SK-MEL-5 (cell line): Measurements from ENCODE around the gene LCAT. TPM values are rescaled to one million over a fixed set of nuclear protein-coding genes. Genes with fewer than 3 reads are reported as not detected.
A peak's percentile ranks its signal among the peaks of the same experiment; 100 is the strongest.

Experiments used
- DNase-seq: peaks from one replicate; pipeline ENCODE4 v3.0.0-alpha.2; 2016; ENCODE audit warnings: low read depth, low spot score
- in situ Hi-C: cut with HindIII; loops from 2 replicates; pipeline ENCODE4 v1.10.0; 2016; ENCODE audit warnings: low sequenced_read_pairs, high pct_unique_total_duplicates, low pct_unique_long_range_greater_than_20kb
- total RNA-seq: library from RNA; depleted of rRNA; stranded (reverse); fragments of >200 nt; shearing (Covaris generic); gene quantifications from 2 replicates; pipeline ENCODE4 v1.2.3, GENCODE V29; 2014; rRNA removed

Gene LCAT
- total RNA-seq, 1 experiment from 2014 or later = 0.63 TPM

DNA sequence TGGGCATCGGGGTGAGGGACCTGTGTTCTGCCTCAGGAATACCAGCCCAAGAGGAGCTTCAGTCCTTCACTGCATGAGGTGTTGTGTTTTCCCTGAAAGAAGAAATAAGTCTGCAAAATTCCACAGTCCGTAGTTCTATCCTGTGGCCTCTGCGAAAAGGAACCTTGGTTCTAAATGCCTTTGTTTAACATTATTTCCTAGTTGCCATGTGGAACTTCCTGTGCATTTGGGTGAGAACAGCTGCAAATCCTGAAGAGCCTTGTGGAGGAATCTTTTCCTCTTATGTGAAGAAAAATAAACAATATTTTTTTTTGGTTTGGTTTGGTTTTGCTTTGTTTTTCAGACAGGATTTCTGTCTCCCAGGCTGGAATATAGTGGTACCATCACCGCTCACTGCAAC, 41.1 kb downstream of the LCAT start:
- DNase-seq = no peak
- in situ Hi-C loops = no loop called here

- in situ Hi-C loops = no loop called here
- no peak for DNase-seq
Observed at GRCh38 chr16:67901734-67902133, 42.2 kb downstream of the LCAT start.

- no peak for DNase-seq
- in situ Hi-C loops = no loop called here
Observed at GRCh38 chr16:67897231-67897630, 46.7 kb downstream of the LCAT start.

GRCh38 chr16:67893743-67894399, 50.0 kb downstream of the LCAT start:
- DNase-seq = peak; percentile 9
- in situ Hi-C loops = no loop called here

DNA sequence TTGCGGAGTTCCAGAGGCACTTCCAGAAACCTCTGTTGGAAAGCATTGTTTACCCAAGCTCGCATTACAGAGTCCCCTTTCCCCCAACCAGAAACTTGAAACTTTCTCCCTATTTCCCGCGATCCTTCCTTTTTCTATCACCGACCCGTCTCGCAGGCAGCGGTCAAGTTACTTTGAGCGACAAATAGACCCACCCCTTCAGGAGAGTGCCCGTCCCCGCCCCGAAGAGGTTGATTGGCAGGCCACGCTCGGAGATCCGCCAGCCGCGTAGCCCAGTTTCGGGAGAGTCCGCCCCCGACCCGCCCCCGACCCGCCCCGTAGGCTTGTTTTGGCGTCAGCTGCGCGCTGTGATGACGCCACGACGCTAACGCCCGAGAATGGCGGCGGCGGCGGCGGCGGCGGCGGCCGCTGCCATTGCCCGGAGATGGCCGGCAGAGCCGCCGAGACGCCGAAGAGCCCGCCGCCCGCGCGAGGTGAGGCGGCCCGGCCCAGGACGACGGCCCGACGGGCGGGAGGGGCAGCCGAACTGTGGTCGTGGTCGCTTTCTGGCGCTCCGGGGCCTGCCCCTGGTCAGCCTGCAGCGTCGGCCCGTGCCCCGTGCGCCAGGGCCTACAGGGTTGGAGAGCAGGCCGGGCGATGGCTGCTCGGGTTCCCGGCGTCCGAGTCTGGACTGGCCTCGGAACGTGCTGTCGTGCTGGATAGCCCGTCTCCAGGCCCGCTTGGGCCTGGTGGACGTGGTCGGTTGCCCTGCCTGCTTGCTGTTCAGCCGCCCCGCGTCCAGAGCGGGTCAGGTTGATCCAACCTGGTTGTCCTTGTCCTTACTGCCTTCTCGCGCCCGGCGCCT, 50.8 kb downstream of the LCAT start, which contains the start of gene PSKH1:
TSS of gene PSKH1 (plus strand) at position 356 of the 844 bp plus-strand sequence. CDS start 15,496 bp downstream, outside the sequence.
- peak; percentile 95 for DNase-seq
- in situ Hi-C loops = no loop called here

DNA sequence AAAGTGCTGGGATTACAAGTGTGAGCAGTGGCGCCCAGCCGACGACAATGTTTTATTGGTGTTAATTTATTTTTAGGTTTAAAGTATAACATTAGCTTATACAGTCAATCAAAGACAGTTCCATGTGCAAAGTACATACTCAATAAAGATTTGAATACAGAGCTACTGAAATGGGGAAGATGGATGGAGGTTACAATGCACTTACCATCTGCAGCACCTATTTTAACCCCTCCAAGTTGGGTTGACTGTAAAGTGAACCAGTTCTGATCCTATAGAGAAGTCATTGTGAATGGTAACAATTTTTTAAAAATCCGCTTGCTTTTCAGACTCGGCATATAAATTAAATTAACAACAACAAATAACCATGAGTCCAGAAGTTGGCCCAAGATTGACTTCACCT, 51.5 kb downstream of the LCAT start:
- no peak for DNase-seq
- in situ Hi-C loops = no loop called here

Other genes starting within 250 kb of the LCAT start
- 10.5 and 13.4 TPM in 2 replicates for gene GFOD2, start 224.8 kb downstream of the LCAT start, total RNA-seq
- gene RANBP10, start 137.6 kb downstream of the LCAT start, total RNA-seq = 7.4 and 8.3 TPM in 2 replicates
- gene TSNAXIP1, start 137.2 kb downstream of the LCAT start, total RNA-seq = 0.26 and 0.35 TPM in 2 replicates
- gene THAP11, start 101.8 kb downstream of the LCAT start, total RNA-seq = 33.3 and 37.8 TPM in 2 replicates
- gene NUTF2, start 97.2 kb downstream of the LCAT start, total RNA-seq = 67.0 and 76.6 TPM in 2 replicates
- gene CENPT, start 96.4 kb downstream of the LCAT start, total RNA-seq = 10.2 and 11.0 TPM in 2 replicates
- 22.8 and 26.3 TPM in 2 replicates for gene EDC4, start 71.1 kb downstream of the LCAT start, total RNA-seq
- gene NRN1L, start 59.2 kb downstream of the LCAT start, total RNA-seq = not detected in 2 replicates
- gene PSKH1, start 50.9 kb downstream of the LCAT start, total RNA-seq = 7.8 and 9.2 TPM in 2 replicates
- 0.67 and 2.6 TPM in 2 replicates for gene CTRL, start 12.3 kb downstream of the LCAT start, total RNA-seq
- gene PSMB10, start 7.3 kb downstream of the LCAT start, total RNA-seq = 22.4 and 24.0 TPM in 2 replicates
- 10.3 and 14.3 TPM in 2 replicates for gene SLC12A4, start 24.5 kb upstream of the LCAT start, total RNA-seq
- gene DPEP3, start 36.4 kb upstream of the LCAT start, total RNA-seq = not detected in 2 replicates
- gene DPEP2, start 55.4 kb upstream of the LCAT start, total RNA-seq = not detected in 2 replicates
- gene DPEP2NB, start 71.8 kb upstream of the LCAT start, total RNA-seq = not detected in 2 replicates
- 19.6 and 24.3 TPM in 2 replicates for gene DDX28, start 79.1 kb upstream of the LCAT start, total RNA-seq
- 18.5 and 18.6 TPM in 2 replicates for gene DUS2, start 79.2 kb upstream of the LCAT start, total RNA-seq
- gene NFATC3, start 141.2 kb upstream of the LCAT start, total RNA-seq = 13.8 and 16.6 TPM in 2 replicates